Breast epithelium (tissue), 4 donors: ENCODE results near the gene SYNE1. TPM values are rescaled to one million over a fixed set of nuclear protein-coding genes. Genes with fewer than 3 reads are reported as not detected.

ENCODE experiments used
- DNase-seq, 2 donors: peaks; one replicate each; pipeline ENCODE4 v3.0.0-alpha.2; 2019; ENCODE audit warnings: low spot score in 2 of 2
- H3K27ac ChIP-seq, 2 donors: fragments of 200-600 bp; sonication (generic) in 1 of 2; one replicate each; pipeline ENCODE4 v1.5.1; 2016 to 2019; ENCODE audit warnings: mild to moderate bottlenecking in 1 of 2
- H3K27me3 ChIP-seq, 2 donors: fragments of 200-600 bp; sonication (generic) in 1 of 2; one replicate each; pipeline versions ENCODE4 v1.5.1 to v1.6.0; 2017 to 2019; ENCODE audit warnings: control low read depth in 1 of 2, mild to moderate bottlenecking in 1 of 2
- H3K36me3 ChIP-seq: fragments of 200-600 bp; one replicate; pipeline ENCODE4 v1.5.1; 2019
- H3K4me1 ChIP-seq, 2 donors: fragments of 200-600 bp; sonication (generic); one replicate each; pipeline ENCODE4 v1.5.1; 2016 to 2019; ENCODE audit warnings: control low read depth in 1 of 2
- H3K4me3 ChIP-seq, 3 donors: fragments of 200-600 bp; sonication (generic); 1 replicate in 2 of 3; 2 replicates in 1 of 3; pipeline ENCODE4 v1.5.1; 2016 to 2019; ENCODE audit warnings: mild to moderate bottlenecking in 3 of 3, moderate library complexity in 2 of 3
- H3K9me3 ChIP-seq, 2 donors: fragments of 200-600 bp; sonication (generic) in 1 of 2; one replicate each; pipeline ENCODE4 v1.5.1; 2016 to 2019; ENCODE audit warnings: control low read depth in 1 of 2
- POLR2A ChIP-seq: fragments of 450-650 bp; IDR thresholded peaks from one replicate; pipeline ENCODE4 v1.6.1; 2016; ENCODE audit warnings: antibody characterized with exemption, mild to moderate bottlenecking, moderate library complexity
- POLR2AphosphoS5 ChIP-seq, 3 donors: sonication (generic); formaldehyde crosslinking; IDR thresholded peaks; one replicate each; pipeline ENCODE4 v1.6.1; 2017; ENCODE audit warnings: antibody characterized with exemption in 3 of 3
- intact Hi-C: fragments of 100-400 bp; cut with DNase I; formaldehyde crosslinking; loops from one replicate; pipeline ENCODE4 v1.15.1; 2023; ENCODE audit warnings: low total_unique reads
- total RNA-seq, 3 donors: library from RNA; depleted of rRNA; stranded (reverse); fragments of >200 nt; gene quantifications; one replicate each; pipeline ENCODE4 v1.1.0, GENCODE V29; 2016
- TF ChIP-seq, protein P1 (sequence below), 3 donors: fragments of 450-650 bp; IDR thresholded peaks; one replicate each; pipeline ENCODE4 v1.5.1; 2016 to 2017; ENCODE audit warnings: antibody characterized with exemption in 3 of 3, mild to moderate bottlenecking in 3 of 3, moderate library complexity in 3 of 3

SYNE1 gene
- total RNA-seq, 3 donors from 2014 or later = 80.9 to 106 (median 95.7) TPM

DNA sequence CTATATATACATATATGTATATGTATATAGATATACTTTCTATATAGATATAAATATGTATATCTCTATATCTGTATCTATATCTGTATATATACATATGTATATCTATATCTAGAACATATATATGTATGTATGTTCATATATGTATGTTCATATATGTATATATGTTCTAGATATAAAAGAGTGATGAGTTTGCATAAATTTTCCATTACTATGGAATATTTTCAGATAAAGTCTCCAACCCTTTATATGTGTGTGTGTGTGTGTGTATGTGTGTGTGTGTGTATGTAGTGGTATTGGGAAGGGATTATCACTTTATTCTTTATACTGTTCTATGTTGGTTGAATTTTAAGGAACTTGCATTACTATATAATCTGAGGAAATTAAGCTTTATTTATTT is 33.3 kb downstream of the SYNE1 start:
- Histone ChIP-seq H3K4me1 (no peaks in the 10 kb centered on the region), H3K27me3 (no peaks in the 10 kb centered on the region), H3K9me3 (no peaks in the 10 kb centered on the region), H3K4me3 (no peak overlapping the region), H3K27ac (no peak overlapping the region), H3K36me3 (no peaks in the 10 kb centered on the region)
- TF ChIP-seq POLR2AphosphoS5 (IDR thresholded peaks at IDR 0.05) = no peak
- TF ChIP-seq, protein P1, sequence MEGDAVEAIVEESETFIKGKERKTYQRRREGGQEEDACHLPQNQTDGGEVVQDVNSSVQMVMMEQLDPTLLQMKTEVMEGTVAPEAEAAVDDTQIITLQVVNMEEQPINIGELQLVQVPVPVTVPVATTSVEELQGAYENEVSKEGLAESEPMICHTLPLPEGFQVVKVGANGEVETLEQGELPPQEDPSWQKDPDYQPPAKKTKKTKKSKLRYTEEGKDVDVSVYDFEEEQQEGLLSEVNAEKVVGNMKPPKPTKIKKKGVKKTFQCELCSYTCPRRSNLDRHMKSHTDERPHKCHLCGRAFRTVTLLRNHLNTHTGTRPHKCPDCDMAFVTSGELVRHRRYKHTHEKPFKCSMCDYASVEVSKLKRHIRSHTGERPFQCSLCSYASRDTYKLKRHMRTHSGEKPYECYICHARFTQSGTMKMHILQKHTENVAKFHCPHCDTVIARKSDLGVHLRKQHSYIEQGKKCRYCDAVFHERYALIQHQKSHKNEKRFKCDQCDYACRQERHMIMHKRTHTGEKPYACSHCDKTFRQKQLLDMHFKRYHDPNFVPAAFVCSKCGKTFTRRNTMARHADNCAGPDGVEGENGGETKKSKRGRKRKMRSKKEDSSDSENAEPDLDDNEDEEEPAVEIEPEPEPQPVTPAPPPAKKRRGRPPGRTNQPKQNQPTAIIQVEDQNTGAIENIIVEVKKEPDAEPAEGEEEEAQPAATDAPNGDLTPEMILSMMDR (IDR thresholded peaks at IDR 0.05) = no peak
- TF ChIP-seq POLR2A = no peak
- DNase-seq = no peak
- intact Hi-C loops = no loop called here

DNA sequence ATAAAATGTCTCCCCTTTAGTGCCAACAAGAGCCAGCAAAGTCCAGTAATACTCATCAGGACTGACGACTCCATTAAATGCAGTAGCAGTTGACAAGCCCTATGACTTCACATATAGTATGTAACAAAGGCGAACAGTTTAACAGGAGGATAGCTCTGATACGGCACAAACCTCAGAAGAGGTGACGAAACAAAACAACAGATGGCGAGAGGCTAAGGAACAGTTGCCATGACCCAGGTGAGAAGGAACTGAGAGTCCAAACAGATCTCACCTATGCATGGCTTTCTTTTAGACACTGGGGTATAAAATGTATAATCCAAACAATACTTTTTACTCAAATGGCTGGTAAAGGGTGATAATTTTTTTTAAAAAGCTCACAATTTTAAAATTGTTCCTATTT is 37.1 kb downstream of the SYNE1 start:
- TF ChIP-seq, protein P1 (IDR thresholded peaks at IDR 0.05) = no peak
- no peak for TF ChIP-seq POLR2A
- TF ChIP-seq POLR2AphosphoS5 (IDR thresholded peaks at IDR 0.05) = no peak
- DNase-seq = no peak
- Histone ChIP-seq H3K9me3 (no peaks in the 10 kb centered on the region), H3K4me3 (no peak overlapping the region), H3K36me3 (no peaks in the 10 kb centered on the region), H3K4me1 (no peaks in the 10 kb centered on the region), H3K27ac (no peak overlapping the region), H3K27me3 (no peaks in the 10 kb centered on the region)
- intact Hi-C loops = no loop called here

DNA sequence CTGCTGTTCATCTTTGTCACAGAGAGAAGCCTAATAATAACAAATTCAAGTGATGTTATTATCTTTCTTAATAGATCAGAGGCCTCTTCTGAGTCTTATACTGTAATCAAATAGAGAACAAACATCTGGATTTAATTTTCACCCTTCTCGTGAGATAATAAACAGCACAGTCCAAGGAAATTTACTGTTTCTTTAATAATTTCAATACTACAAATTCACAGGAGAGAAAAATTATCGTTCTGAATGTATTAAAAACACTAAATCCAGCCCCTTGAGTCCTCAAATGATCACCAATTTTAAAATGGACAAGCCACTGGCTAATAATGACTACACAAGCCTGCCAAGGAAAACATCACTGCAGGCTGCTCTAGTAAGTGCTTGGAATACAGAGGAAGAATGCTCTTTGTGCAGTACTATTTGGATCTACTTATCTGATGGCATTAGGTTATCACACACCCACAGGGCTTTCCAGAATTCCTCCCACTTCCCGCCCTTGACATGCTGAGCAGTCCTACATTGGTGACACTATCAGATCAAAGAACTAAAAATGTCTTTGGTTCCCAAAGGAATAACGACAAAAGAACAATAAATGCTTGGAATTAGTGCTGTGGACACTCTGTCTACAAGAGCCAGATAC is 38.1 kb downstream of the SYNE1 start:
- TF ChIP-seq POLR2A (no peak), POLR2AphosphoS5 (IDR thresholded peaks at IDR 0.05) (peak in 1 of 3 donors; percentile 60)
- intact Hi-C loops = no loop called here
- Histone ChIP-seq H3K4me1 (no peaks in the 10 kb centered on the region), H3K36me3 (no peaks in the 10 kb centered on the region), H3K27me3 (no peaks in the 10 kb centered on the region), H3K9me3 (no peaks in the 10 kb centered on the region), H3K27ac (peak overlapping the region in 1 of 2 donors; percentile 55), H3K4me3 (no peak overlapping the region)
- no peak for DNase-seq

DNA sequence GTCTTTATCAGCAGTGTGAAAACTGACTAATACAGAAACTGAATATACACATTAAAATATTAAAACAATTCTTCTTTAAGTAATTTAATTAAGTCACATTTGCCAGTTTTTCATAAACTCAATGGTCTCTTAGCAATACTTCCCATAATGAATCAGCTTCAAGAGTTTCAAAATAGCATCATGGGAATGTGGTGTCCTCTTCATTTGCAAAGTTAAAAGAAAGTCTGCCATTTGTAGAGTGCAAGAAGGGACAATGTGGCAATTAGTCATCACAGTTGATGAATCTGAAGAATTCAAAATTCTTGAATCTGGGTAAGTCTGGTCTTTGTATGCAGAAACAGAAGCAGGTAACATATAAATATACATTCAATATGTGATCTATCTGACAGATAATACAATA is 38.7 kb downstream of the SYNE1 start:
- H3K4me3 ChIP-seq = no peak overlapping the region
- H3K9me3 ChIP-seq = no peaks in the 10 kb centered on the region
- DNase-seq = no peak
- TF ChIP-seq, protein P1 (IDR thresholded peaks at IDR 0.05) = no peak
- no peak for TF ChIP-seq POLR2AphosphoS5 (IDR thresholded peaks at IDR 0.05)
- no peak for TF ChIP-seq POLR2A
- intact Hi-C loops = no loop called here
- H3K4me1 ChIP-seq = no peaks in the 10 kb centered on the region
- no peaks in the 10 kb centered on the region for H3K36me3 ChIP-seq
- no peaks in the 10 kb centered on the region for H3K27me3 ChIP-seq
- peak overlapping the region in 1 of 2 donors; percentile 55 for H3K27ac ChIP-seq

GRCh38 chr6:152596726-152597125 is 40.4 kb downstream of the SYNE1 start:
- no peak overlapping the region for H3K27ac ChIP-seq
- TF ChIP-seq POLR2AphosphoS5 (IDR thresholded peaks at IDR 0.05) (no peak), POLR2A (no peak)
- TF ChIP-seq, protein P1 (IDR thresholded peaks at IDR 0.05) = no peak

More at GRCh38 chr6:152596726-152597125, 40.4 kb downstream of the SYNE1 start:
- Histone ChIP-seq H3K4me1 (no peaks in the 10 kb centered on the region), H3K9me3 (no peaks in the 10 kb centered on the region), H3K4me3 (no peak overlapping the region), H3K36me3 (no peaks in the 10 kb centered on the region), H3K27me3 (no peaks in the 10 kb centered on the region)
- no peak for DNase-seq
- intact Hi-C loops = no loop called here
